WTC11 (cell line): ENCODE results near the gene ADA. TPM values are rescaled to one million over a fixed set of nuclear protein-coding genes. Genes with fewer than 3 reads are reported as not detected.

Experiments used
- ATAC-seq: fragments of 200-7000 bp; cut with Tn5 transposase; 2 replicates; pipeline ENCODE4 v1.10.0; 2021; ENCODE audit warnings: mild to moderate bottlenecking, moderate library complexity
- CTCF ChIA-PET: fragments of 300-600 bp; sonication (Branson Sonifier 250); formaldehyde crosslinking; loops from one replicate; lab custom pipeline; 2021; ENCODE audit warnings: antibody characterized with exemption; lab: Charles Lee
- POLR2A ChIA-PET: fragments of 350-600 bp; sonication (Branson Sonifier 250); formaldehyde crosslinking; loops from one replicate; lab custom pipeline; 2021; ENCODE audit warnings: antibody characterized with exemption; lab: Charles Lee
- DNase-seq: peaks from one replicate; pipeline ENCODE4 v3.0.0; 2021; ENCODE audit warnings: low spot score
- H3K27ac Mint-ChIP-seq: 2 replicates; pipeline ENCODE4 v1.8.0; 2021; ENCODE audit warnings: mixed read lengths
- H3K27me3 Mint-ChIP-seq: 2 replicates; pipeline ENCODE4 v1.8.0; 2021; ENCODE audit warnings: low read depth, mild to moderate bottlenecking, moderate library complexity, mixed read lengths
- H3K36me3 Mint-ChIP-seq: 2 replicates; pipeline ENCODE4 v1.8.0; 2021; ENCODE audit warnings: mixed read lengths
- H3K4me1 Mint-ChIP-seq: 2 replicates; pipeline ENCODE4 v1.8.0; 2022; ENCODE audit warnings: mixed read lengths
- H3K4me3 Mint-ChIP-seq: 2 replicates; pipeline ENCODE4 v1.8.0; 2021; ENCODE audit warnings: mild to moderate bottlenecking, moderate library complexity, mixed read lengths
- H3K9me3 Mint-ChIP-seq: 2 replicates; pipeline ENCODE4 v1.8.0; 2021; ENCODE audit warnings: mixed read lengths
- CBFB ChIP-seq: sonication (generic); formaldehyde crosslinking; IDR thresholded peaks from 2 replicates; pipeline ENCODE4 v1.8.1; 2022; ENCODE audit warnings: mild to moderate bottlenecking, low read depth, missing genetic modification reagents
- CDX4 ChIP-seq: fragments of 250-450 bp; sonication (Bioruptor Pico); IDR thresholded peaks from 2 replicates; pipeline ENCODE4 v1.9.0; 2021; ENCODE audit warnings: moderate library complexity, mild to moderate bottlenecking, inconsistent platforms, borderline replicate concordance
- CREB1 ChIP-seq: sonication (generic); formaldehyde crosslinking; IDR thresholded peaks from 2 replicates; pipeline ENCODE4 v1.8.0; 2023; ENCODE audit warnings: mild to moderate bottlenecking, missing genetic modification reagents
- CTCF ChIP-seq: fragments of 200-600 bp; IDR thresholded peaks from 2 replicates; pipeline ENCODE4 v1.8.0; 2022; ENCODE audit warnings: antibody characterized with exemption
- E2F1 ChIP-seq: sonication (generic); formaldehyde crosslinking; IDR thresholded peaks from 2 replicates; pipeline ENCODE4 v1.8.0; 2022; ENCODE audit warnings: mild to moderate bottlenecking, missing genetic modification reagents
- FOXP1 ChIP-seq: sonication (generic); formaldehyde crosslinking; IDR thresholded peaks from 2 replicates; pipeline ENCODE4 v1.8.0; 2022; ENCODE audit warnings: missing genetic modification reagents, mild to moderate bottlenecking, moderate library complexity, borderline replicate concordance
- FOXP4 ChIP-seq: sonication (generic); formaldehyde crosslinking; IDR thresholded peaks from 2 replicates; pipeline ENCODE4 v1.8.0; 2022; ENCODE audit warnings: mild to moderate bottlenecking, missing genetic modification reagents
- JUN ChIP-seq: sonication (generic); formaldehyde crosslinking; IDR thresholded peaks from 2 replicates; pipeline ENCODE4 v1.8.0; 2023; ENCODE audit warnings: mild to moderate bottlenecking, missing genetic modification reagents
- MYBL2 ChIP-seq: sonication (generic); formaldehyde crosslinking; IDR thresholded peaks from 2 replicates; pipeline ENCODE4 v1.8.1; 2023; ENCODE audit warnings: mild to moderate bottlenecking, moderate library complexity, missing genetic modification reagents
- PRDM15 ChIP-seq: sonication (generic); formaldehyde crosslinking; IDR thresholded peaks from 2 replicates; pipeline ENCODE4 v1.8.0; 2022; ENCODE audit warnings: missing genetic modification reagents
- RELA ChIP-seq: sonication (generic); formaldehyde crosslinking; IDR thresholded peaks from 2 replicates; pipeline ENCODE4 v1.8.1; 2022; ENCODE audit warnings: missing genetic modification reagents, mild to moderate bottlenecking, borderline replicate concordance
- SMAD3 ChIP-seq: sonication (generic); formaldehyde crosslinking; IDR thresholded peaks from 2 replicates; pipeline ENCODE4 v1.8.0; 2022; ENCODE audit warnings: missing genetic modification reagents, mild to moderate bottlenecking, borderline replicate concordance
- SOX15 ChIP-seq: fragments of 250-450 bp; sonication (Bioruptor Pico); IDR thresholded peaks from 2 replicates; pipeline ENCODE4 v1.9.0; 2021; ENCODE audit warnings: mild to moderate bottlenecking
- TCF7 ChIP-seq: sonication (generic); formaldehyde crosslinking; IDR thresholded peaks from 2 replicates; pipeline ENCODE4 v1.8.0; 2022; ENCODE audit warnings: mild to moderate bottlenecking, low read depth, missing genetic modification reagents, moderate library complexity
- ZBTB21 ChIP-seq: sonication (generic); formaldehyde crosslinking; IDR thresholded peaks from 2 replicates; pipeline ENCODE4 v1.8.1; 2023; ENCODE audit warnings: mild to moderate bottlenecking, missing genetic modification reagents, borderline replicate concordance
- ZNF512 ChIP-seq: sonication (generic); formaldehyde crosslinking; IDR thresholded peaks from 2 replicates; pipeline ENCODE4 v1.8.1; 2022; ENCODE audit warnings: missing genetic modification reagents, borderline replicate concordance
- ZSCAN18 ChIP-seq: fragments of 250-450 bp; sonication (Bioruptor Pico); IDR thresholded peaks from 2 replicates; pipeline ENCODE4 v2.1.2; 2022; ENCODE audit warnings: mild to moderate bottlenecking, moderate library complexity
- total RNA-seq: library from RNA; stranded (reverse); gene quantifications from 3 replicates; pipeline ENCODE4 v1.2.3, GENCODE V29; 2021
- TF ChIP-seq, protein P1 (sequence below): sonication (generic); formaldehyde crosslinking; conservative IDR thresholded peaks from 2 replicates; pipeline ENCODE4 v1.8.1; 2022; ENCODE audit warnings: mild to moderate bottlenecking, missing genetic modification reagents

ADA gene
- total RNA-seq, 1 experiment from 2014 or later, result 19.7 TPM

DNA sequence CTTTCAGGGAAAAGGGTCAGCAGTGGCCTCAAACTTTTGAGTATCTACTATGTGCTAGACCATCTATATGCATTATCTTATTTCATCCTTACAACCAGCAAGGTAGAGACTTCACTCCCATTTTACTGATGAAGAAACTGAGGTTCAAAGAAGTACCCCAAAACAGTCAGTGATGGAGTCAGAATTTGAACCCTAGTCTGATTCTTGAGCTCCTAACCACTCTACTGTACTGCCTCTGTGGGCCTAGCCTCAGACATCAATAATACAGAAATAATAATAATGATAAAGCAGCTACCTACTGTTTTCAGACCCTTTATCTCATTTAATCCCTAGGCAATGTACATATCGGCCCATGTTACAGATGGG lies 8.4 kb downstream of the ADA start:
- no peaks in the 10 kb centered on the region for H3K27me3 Mint-ChIP-seq
- TF ChIP-seq RELA (no peak), ZSCAN18 (no peak), PRDM15 (CRISPR knock-in tag) (no peak), E2F1 (CRISPR knock-in tag) (no peak), FOXP4 (CRISPR knock-in tag) (no peak), CDX4 (CRISPR knock-in tag) (no peak), FOXP1 (CRISPR knock-in tag) (no peak), CREB1 (CRISPR knock-in tag) (no peak), CBFB (CRISPR knock-in tag) (no peak), ZBTB21 (CRISPR knock-in tag) (no peak), SOX15 (no peak)
- TF ChIP-seq, protein P1, sequence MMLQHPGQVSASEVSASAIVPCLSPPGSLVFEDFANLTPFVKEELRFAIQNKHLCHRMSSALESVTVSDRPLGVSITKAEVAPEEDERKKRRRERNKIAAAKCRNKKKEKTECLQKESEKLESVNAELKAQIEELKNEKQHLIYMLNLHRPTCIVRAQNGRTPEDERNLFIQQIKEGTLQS (CRISPR knock-in tag), result no peak
- POLR2A ChIA-PET, result no interaction called here
- H3K36me3 Mint-ChIP-seq, result peaks cover 16% of the 10 kb centered on the region
- no peak overlapping the region for H3K4me3 Mint-ChIP-seq
- peak overlapping the region; percentile 70 for H3K27ac Mint-ChIP-seq
- peaks cover 64% of the 10 kb centered on the region for H3K4me1 Mint-ChIP-seq
- CTCF ChIA-PET, result interaction anchor here (0.7 to 2.8 kb wide), 17 partner anchors 7 to 254 kb away, joined by 3 to 24 read pairs (median 4); partner anchors contain the start of genes ADA, SERINC3 and TTPAL
- ATAC-seq, result no peak
- no peak for DNase-seq
- H3K9me3 Mint-ChIP-seq, result peaks cover 5% of the 10 kb centered on the region

DNA sequence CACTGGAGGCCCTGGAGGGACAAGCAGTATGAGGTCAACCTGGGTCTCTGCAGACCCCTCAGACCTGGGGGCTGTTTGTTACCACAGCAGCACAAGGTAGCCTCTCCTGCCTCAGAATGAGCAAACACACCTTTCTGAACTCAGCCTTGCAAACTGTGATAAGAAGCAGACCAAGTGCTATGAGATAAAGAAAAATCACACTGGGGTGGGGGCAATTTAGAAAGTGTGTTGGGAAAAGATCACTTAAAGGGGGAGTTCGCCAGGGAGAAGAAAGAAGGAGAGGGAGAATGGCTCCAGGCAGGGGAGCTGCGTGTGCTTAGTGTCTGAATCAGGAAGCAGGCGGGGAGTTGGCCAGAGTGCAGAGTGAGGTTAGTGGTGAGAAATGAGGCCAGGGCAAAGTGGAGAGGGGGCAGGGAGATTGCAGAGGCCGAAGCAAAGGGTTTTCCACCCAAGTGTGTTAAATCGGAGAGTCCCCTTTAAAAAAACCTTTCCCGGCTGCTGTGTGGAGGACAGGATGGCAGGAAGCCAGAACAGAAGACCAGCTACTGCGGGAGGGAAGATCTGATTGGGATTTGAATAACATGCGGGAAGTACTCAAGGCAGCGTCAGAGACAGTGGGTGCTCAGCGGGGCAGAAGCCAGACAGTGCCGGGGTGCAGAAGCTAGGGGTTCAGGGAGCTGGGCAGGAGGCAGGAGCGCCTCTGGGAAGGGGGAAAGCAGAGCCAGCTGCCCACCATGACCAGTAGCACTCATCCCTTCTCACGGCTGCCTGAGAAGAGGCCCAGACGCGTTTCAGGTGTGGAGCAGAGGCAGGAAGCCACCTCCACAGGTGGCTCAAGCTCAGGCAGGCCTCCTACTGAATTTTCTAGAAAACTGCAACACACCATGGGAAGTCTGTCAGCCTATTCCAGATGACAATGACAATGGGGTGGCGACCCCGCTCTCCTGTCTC lies 9.0 kb downstream of the ADA start:
- peaks cover 16% of the 10 kb centered on the region for H3K36me3 Mint-ChIP-seq
- ChIA-PET POLR2A (interaction anchor here (1.1 kb wide), 1 partner anchor 14 kb away, joined by 3 read pairs; no protein-coding TSS in a partner anchor), CTCF (interaction anchor here (0.7 to 2.8 kb wide), 18 partner anchors 8 to 254 kb away, joined by 3 to 24 read pairs (median 4); partner anchors contain the start of genes ADA, SERINC3 and TTPAL)
- DNase-seq (peak; percentile 45), ATAC-seq (peak; percentile 67)
- H3K4me3 Mint-ChIP-seq, result peak overlapping the region; percentile 0; the same call in 1 of the 2 replicates
- H3K27me3 Mint-ChIP-seq, result no peaks in the 10 kb centered on the region
- H3K9me3 Mint-ChIP-seq, result peaks cover 5% of the 10 kb centered on the region
- H3K27ac Mint-ChIP-seq, result peak overlapping the region; percentile 70
- peaks cover 57% of the 10 kb centered on the region for H3K4me1 Mint-ChIP-seq
- TF ChIP-seq CTCF (no peak), CREB1 (CRISPR knock-in tag) (no peak), MYBL2 (CRISPR knock-in tag) (0 out of 2 replicates have a peak, but pooled peaks have one; percentile 41), ZNF512 (CRISPR knock-in tag) (no peak), SMAD3 (CRISPR knock-in tag) (peak; percentile 42; the same call in 1 of the 2 replicates), JUN (no peak), TCF7 (no peak)
